DMS79 (cell line): ENCODE results near the gene VSIR.

Experiments
- DNase-seq: peaks from one replicate; lab custom pipeline; 2025; lab: John Stamatoyannopoulos, UW

The VSIR gene

DNA sequence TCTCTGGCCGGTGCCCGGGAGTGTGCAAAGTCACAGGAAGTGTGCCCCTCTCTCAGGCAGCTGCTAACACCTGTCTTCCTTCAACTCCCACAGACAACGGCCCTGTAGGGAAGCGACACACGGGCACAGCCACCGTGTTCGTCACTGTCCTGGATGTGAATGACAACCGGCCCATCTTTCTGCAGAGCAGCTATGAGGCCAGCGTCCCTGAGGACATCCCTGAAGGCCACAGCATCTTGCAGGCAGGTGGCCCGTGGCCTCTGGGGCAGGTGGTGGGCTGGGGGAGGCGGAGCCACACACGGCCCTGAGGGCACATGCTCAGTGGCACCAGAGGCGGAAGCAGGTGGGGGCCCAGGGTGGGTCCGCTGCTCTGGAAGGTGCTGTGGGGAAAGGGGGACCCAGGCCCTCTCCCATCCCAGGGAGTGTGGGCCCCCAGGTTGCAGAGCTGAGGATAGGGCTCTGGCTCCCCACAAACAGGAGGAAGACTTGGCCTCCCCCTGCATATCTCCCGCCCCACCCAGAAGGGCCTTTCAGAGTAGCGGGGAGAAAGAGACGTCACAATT lies 60.7 kb downstream of the VSIR start:
- no peak for DNase-seq

GRCh38 chr10:71712170-71712569 lies 61.1 kb downstream of the VSIR start:
- DNase-seq: no peak

DNA sequence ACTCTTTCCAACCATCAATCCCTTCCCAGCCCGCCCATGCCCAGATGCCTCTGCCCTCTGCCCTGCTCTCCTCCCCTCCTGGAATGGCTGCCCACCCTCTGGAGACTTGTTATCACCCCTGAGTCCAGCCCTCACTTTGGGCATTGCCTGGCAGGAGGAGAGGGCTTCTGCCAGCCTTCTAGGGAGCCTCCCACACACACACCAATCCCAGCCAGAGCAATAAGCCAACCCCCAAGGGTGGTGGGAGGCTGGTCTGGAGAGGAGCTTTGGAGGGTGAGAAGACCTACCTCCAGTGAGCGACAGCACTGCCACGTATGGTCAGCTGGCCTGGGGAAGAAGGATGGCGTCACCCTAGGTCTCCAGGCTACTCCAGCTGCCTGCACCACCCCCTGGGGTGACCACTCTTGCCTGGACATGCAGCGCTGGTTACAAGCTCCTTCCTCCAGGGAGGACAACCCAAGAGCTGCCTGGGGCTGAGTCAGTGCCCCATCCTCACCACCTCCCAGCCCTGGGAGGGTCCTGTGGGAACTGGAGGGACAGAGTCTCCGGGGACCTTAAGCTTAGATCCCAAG lies 62.2 kb downstream of the VSIR start:
- DNase-seq: no peak

DNA sequence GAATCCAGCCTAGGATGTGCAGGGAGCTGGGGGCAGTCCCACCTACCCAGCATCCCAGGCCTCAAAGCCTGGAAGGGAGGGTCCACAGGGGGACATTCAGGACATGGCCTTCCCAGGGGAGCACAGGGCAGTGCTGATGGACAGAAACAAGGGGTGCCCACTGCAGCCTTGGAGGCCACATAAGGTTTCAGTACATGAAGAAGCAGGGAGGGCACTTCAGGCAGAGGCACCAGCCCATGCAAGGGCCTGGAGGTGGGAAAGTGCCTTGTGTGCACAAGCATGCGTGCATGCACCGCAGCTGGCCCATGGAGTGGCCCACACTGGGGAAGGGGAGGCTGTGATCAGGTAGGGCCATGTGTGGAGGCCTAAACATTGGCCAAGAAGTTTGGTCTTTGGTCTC lies 62.8 kb downstream of the VSIR start:
- DNase-seq: no peak

GRCh38 chr10:71708897-71709882 lies 64.1 kb downstream of the VSIR start:
- no peak for DNase-seq

GRCh38 chr10:71708301-71708703 lies 65.0 kb downstream of the VSIR start:
- DNase-seq: no peak

- no peak for DNase-seq
These were observed 66.0 kb downstream of the VSIR start for GRCh38 chr10:71707240-71707789.

GRCh38 chr10:71706216-71707121 lies 66.9 kb downstream of the VSIR start:
- no peak for DNase-seq

GRCh38 chr10:71705582-71705981 lies 67.7 kb downstream of the VSIR start:
- no peak for DNase-seq

DNA sequence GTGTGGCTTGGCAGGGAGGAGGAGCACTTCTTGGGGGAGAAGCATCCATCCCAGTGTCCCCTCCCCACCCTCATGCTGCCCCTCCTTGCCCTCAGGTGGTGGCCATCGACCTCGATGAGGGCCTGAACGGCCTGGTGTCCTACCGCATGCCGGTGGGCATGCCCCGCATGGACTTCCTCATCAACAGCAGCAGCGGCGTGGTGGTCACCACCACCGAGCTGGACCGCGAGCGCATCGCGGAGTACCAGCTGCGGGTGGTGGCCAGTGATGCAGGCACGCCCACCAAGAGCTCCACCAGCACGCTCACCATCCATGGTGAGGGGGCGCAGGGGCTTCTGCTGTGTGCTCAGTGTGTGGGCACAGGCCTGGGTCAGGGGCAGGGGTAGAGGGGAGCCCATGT lies 68.5 kb downstream of the VSIR start:
- no peak for DNase-seq

GRCh38 chr10:71703577-71703976 lies 69.7 kb downstream of the VSIR start:
- DNase-seq: no peak

GRCh38 chr10:71701496-71702132 lies 71.7 kb downstream of the VSIR start:
- no peak for DNase-seq

- no peak for DNase-seq
These were observed 72.5 kb downstream of the VSIR start for GRCh38 chr10:71700731-71701368.

DNA sequence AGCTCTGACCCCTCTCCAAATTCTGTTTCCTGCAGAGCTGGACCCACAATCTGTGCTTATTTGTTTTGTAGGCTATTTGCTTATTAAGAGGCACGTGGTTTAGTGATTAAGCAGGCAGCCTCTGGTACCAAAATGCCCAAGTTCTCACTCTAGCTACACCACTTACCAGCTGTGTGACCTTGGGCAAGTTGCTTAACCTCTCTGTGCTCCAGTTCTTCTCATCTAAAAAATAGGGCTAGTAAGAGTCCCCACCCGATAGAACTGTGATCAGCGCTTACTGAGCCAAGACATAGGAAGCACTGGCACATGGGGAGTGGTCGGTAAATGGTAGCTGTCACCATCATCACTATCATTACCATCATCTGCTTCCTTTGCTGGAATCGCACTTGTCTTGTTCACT lies 74.6 kb downstream of the VSIR start:
- DNase-seq: no peak

DNA sequence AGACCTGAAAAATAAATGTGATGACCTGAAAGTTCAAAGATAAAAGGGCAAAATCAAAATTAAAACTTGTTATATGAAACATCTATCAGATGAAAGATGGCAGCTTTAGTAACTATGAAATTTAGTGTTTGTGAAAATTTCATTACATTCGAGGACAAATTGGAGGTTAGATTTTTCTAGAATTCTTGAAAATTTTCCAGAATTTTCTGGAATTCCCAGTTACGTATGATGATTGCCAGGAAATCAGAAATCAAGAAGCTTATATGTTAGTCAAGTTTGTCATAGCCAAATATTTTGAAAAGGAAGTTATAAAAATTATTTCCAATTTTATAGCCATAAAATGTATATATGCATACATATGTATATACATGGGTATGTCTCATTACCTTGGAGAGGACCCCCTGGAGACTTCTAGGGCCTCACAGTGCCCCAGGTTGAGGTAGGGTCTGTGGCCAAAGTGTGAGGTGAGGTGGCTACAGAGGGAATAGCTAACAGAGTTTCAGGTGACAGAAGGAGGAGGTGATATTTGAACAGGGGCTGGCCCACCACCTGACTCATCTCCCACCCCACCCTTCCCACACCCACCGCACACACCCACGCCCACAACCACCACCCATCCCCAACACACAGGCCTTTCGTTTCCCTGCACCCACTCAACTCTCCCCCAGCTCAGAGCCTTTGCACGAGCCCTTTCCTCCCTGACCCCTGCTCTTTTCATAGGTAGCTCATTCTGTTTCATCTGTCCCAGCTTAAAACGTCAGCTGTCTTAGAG lies 75.2 kb downstream of the VSIR start:
- DNase-seq: no peak
